A673 (cell line): ENCODE data around the gene NAV1. TPM values are rescaled to one million over a fixed set of nuclear protein-coding genes. Genes with fewer than 3 reads are reported as not detected.

ENCODE experiments used
- BruUV-seq: library from RNA; stranded (reverse); fragments of 400-500 nt; replicated peaks from 2 replicates; lab custom pipeline; 2021; lab: Mats Ljungman, UMichigan
- CTCF ChIA-PET: fragments of 300-600 bp; sonication (Branson Sonifier 250); formaldehyde crosslinking; loops from one replicate; lab custom pipeline; 2022; ENCODE audit warnings: antibody characterized with exemption; lab: Charles Lee
- POLR2A ChIA-PET: fragments of 300-600 bp; sonication (Branson Sonifier 250); formaldehyde crosslinking; loops from one replicate; lab custom pipeline; 2022; ENCODE audit warnings: antibody characterized with exemption; ENCODE audit not compliant: low non-redundant PET; lab: Charles Lee
- DNase-seq: peaks from one replicate; pipeline ENCODE4 v3.0.0-alpha.2; 2015; ENCODE audit warnings: low spot score
- H3K27ac ChIP-seq: fragments of 200-600 bp; sonication (generic); 2 replicates; pipeline ENCODE4 v1.5.1; 2016; ENCODE audit warnings: mixed run types, low read depth, mild to moderate bottlenecking, mixed read lengths, antibody characterized with exemption, low read length; ENCODE audit not compliant: poor library complexity, severe bottlenecking
- H3K27me3 ChIP-seq: fragments of 200-600 bp; sonication (generic); replicated peaks from 2 replicates; pipeline ENCODE4 v1.6.1; 2017; ENCODE audit warnings: mixed run types, low read depth, mild to moderate bottlenecking, mixed read lengths, antibody characterized with exemption, low read length; ENCODE audit not compliant: insufficient read depth, poor library complexity
- H3K36me3 ChIP-seq: fragments of 200-600 bp; sonication (generic); 2 replicates; pipeline ENCODE4 v1.6.1; 2016; ENCODE audit warnings: mixed run types, mild to moderate bottlenecking, mixed read lengths, antibody characterized with exemption, low read length; ENCODE audit not compliant: insufficient read depth, poor library complexity, severe bottlenecking
- H3K4me1 ChIP-seq: fragments of 200-600 bp; sonication (generic); 2 replicates; pipeline ENCODE4 v1.6.1; 2017; ENCODE audit warnings: mixed run types, mild to moderate bottlenecking, mixed read lengths, antibody characterized with exemption, low read length; ENCODE audit not compliant: insufficient read depth, poor library complexity, severe bottlenecking
- H3K4me3 ChIP-seq: fragments of 200-600 bp; sonication (generic); 2 replicates; pipeline ENCODE4 v1.5.1; 2016; ENCODE audit warnings: low read depth, mixed run types, mild to moderate bottlenecking, mixed read lengths, low read length; ENCODE audit not compliant: poor library complexity, severe bottlenecking
- H3K9me3 ChIP-seq: fragments of 200-600 bp; sonication (generic); 2 replicates; pipeline ENCODE4 v1.6.1; 2016; ENCODE audit warnings: mixed run types, low read depth, mild to moderate bottlenecking, mixed read lengths, antibody characterized with exemption, low read length; ENCODE audit not compliant: poor library complexity, severe bottlenecking
- CTCF ChIP-seq: fragments of 300-800, 200-600 bp; sonication (generic); conservative IDR thresholded peaks from 2 replicates; pipeline ENCODE4 v1.5.1; 2017; ENCODE audit warnings: low read depth, mild to moderate bottlenecking, antibody characterized with exemption, low read length, moderate library complexity, mixed read lengths
- EZH2 ChIP-seq: fragments of 200-600 bp; sonication (generic); IDR thresholded peaks from 2 replicates; pipeline ENCODE4 v1.6.1; 2017; ENCODE audit warnings: borderline replicate concordance, low read depth, mild to moderate bottlenecking, mixed read lengths, antibody characterized with exemption, low read length; ENCODE audit not compliant: poor library complexity, severe bottlenecking
- intact Hi-C: fragments of 100-400 bp; cut with micrococcal nuclease; formaldehyde crosslinking; loops from one replicate; pipeline ENCODE4 v1.10.0; 2022; ENCODE audit not compliant: unreplicated experiment
- total RNA-seq: library from RNA; stranded (reverse); gene quantifications from 2 replicates; pipeline ENCODE4 v1.2.3, GENCODE V29; 2021

Gene NAV1
- total RNA-seq, 1 experiment from 2014 or later = 48.2 TPM

- H3K4me3 ChIP-seq = no peak overlapping the region
- TF ChIP-seq EZH2 (no peak), CTCF (no peak)
- intact Hi-C loops = no loop called here
- peaks cover 32% of the 10 kb centered on the region for H3K4me1 ChIP-seq
- DNase-seq = no peak
- ChIA-PET CTCF (interaction anchor here (0.5 to 1.6 kb wide), 3 partner anchors 231 to 268 kb away, joined by 3 to 6 read pairs (median 3); no protein-coding TSS in a partner anchor), POLR2A (no interaction called here)
- H3K36me3 ChIP-seq = no peaks in the 10 kb centered on the region
- H3K9me3 ChIP-seq = no peaks in the 10 kb centered on the region
- no peak overlapping the region for H3K27ac ChIP-seq
- no TSS peak for BruUV-seq
- no peaks in the 10 kb centered on the region for H3K27me3 ChIP-seq
Observed at GRCh38 chr1:201562257-201562656, 23.3 kb downstream of the NAV1 start.

- intact Hi-C loops = no loop called here
- H3K27me3 ChIP-seq = no peaks in the 10 kb centered on the region
- peaks cover 27% of the 10 kb centered on the region for H3K4me1 ChIP-seq
- H3K36me3 ChIP-seq = no peaks in the 10 kb centered on the region
- CTCF ChIA-PET = no interaction called here
- no peak overlapping the region for H3K4me3 ChIP-seq
- POLR2A ChIA-PET = no interaction called here
- H3K9me3 ChIP-seq = no peaks in the 10 kb centered on the region
- no TSS peak for BruUV-seq
- TF ChIP-seq CTCF (no peak), EZH2 (no peak)
- H3K27ac ChIP-seq = no peak overlapping the region
- no peak for DNase-seq
Observed at GRCh38 chr1:201562659-201563405, 23.9 kb downstream of the NAV1 start.

GRCh38 chr1:201563406-201563780 is 24.5 kb downstream of the NAV1 start:
- Histone ChIP-seq H3K27ac (no peak overlapping the region), H3K27me3 (no peaks in the 10 kb centered on the region), H3K9me3 (no peaks in the 10 kb centered on the region), H3K4me1 (peaks cover 24% of the 10 kb centered on the region), H3K4me3 (no peak overlapping the region), H3K36me3 (no peaks in the 10 kb centered on the region)
- TF ChIP-seq EZH2 (no peak), CTCF (no peak)
- ChIA-PET POLR2A (no interaction called here), CTCF (no interaction called here)
- intact Hi-C loops = no loop called here
- no peak for DNase-seq
- BruUV-seq = no TSS peak
